ENCODE data around the gene AKAP5.

Gene AKAP5

GRCh38 chr14:64465191-64465822, at the start of gene AKAP5:
TSS of gene AKAP5 (plus strand) at chr14:64465499. CDS start at chr14:64468395, 2,896 bp downstream.
- peak; percentile 39 to 42 for DNase-seq (ENCODE audit: extremely low read depth in 1 of 2, low read depth in 1 of 2)

- DNase-seq (ENCODE audit: extremely low read depth in 1 of 2, low read depth in 1 of 2), result no peak
Measured at GRCh38 chr14:64416348-64416932, 48.9 kb upstream of the AKAP5 start.

GRCh38 chr14:64417055-64417770, 48.1 kb upstream of the AKAP5 start:
- no peak for DNase-seq (ENCODE audit: extremely low read depth in 1 of 2, low read depth in 1 of 2)

- DNase-seq (ENCODE audit: extremely low read depth in 1 of 2, low read depth in 1 of 2), result no peak
Measured at GRCh38 chr14:64417771-64418125, 47.6 kb upstream of the AKAP5 start.

GRCh38 chr14:64419003-64419402, 46.3 kb upstream of the AKAP5 start:
- DNase-seq (ENCODE audit: extremely low read depth in 1 of 2, low read depth in 1 of 2), result no peak

GRCh38 chr14:64421166-64421565, 44.1 kb upstream of the AKAP5 start:
- no peak for DNase-seq (ENCODE audit: extremely low read depth in 1 of 2, low read depth in 1 of 2)

- DNase-seq (ENCODE audit: extremely low read depth in 1 of 2, low read depth in 1 of 2), result no peak
Measured at GRCh38 chr14:64422005-64422404, 43.3 kb upstream of the AKAP5 start.

- DNase-seq (ENCODE audit: extremely low read depth in 1 of 2, low read depth in 1 of 2), result no peak
Measured at GRCh38 chr14:64422756-64423155, 42.5 kb upstream of the AKAP5 start.

GRCh38 chr14:64423987-64424386, 41.3 kb upstream of the AKAP5 start:
- DNase-seq (ENCODE audit: extremely low read depth in 1 of 2, low read depth in 1 of 2), result peak in 1 of 2 donors; percentile 47

- no peak for DNase-seq (ENCODE audit: extremely low read depth in 1 of 2, low read depth in 1 of 2)
Measured at GRCh38 chr14:64434528-64434927, 30.8 kb upstream of the AKAP5 start.

- no peak for DNase-seq (ENCODE audit: extremely low read depth in 1 of 2, low read depth in 1 of 2)
Measured at GRCh38 chr14:64438181-64438841, 27.0 kb upstream of the AKAP5 start.

GRCh38 chr14:64439141-64439540, 26.2 kb upstream of the AKAP5 start:
- DNase-seq (ENCODE audit: extremely low read depth in 1 of 2, low read depth in 1 of 2), result no peak

- DNase-seq (ENCODE audit: extremely low read depth in 1 of 2, low read depth in 1 of 2), result no peak
Measured at GRCh38 chr14:64440494-64440893, 24.8 kb upstream of the AKAP5 start.

- DNase-seq (ENCODE audit: extremely low read depth in 1 of 2, low read depth in 1 of 2), result no peak
Measured at GRCh38 chr14:64442300-64442988, 22.9 kb upstream of the AKAP5 start.

- no peak for DNase-seq (ENCODE audit: extremely low read depth in 1 of 2, low read depth in 1 of 2)
Measured at GRCh38 chr14:64444140-64444539, 21.2 kb upstream of the AKAP5 start.

- peak in 1 of 2 donors; percentile 47 for DNase-seq (ENCODE audit: extremely low read depth in 1 of 2, low read depth in 1 of 2)
Measured at GRCh38 chr14:64444984-64445845, 20.1 kb upstream of the AKAP5 start.

GRCh38 chr14:64447876-64448670, 17.2 kb upstream of the AKAP5 start:
- no peak for DNase-seq (ENCODE audit: extremely low read depth in 1 of 2, low read depth in 1 of 2)

- DNase-seq (ENCODE audit: extremely low read depth in 1 of 2, low read depth in 1 of 2), result no peak
Measured at GRCh38 chr14:64450255-64450654, 15.0 kb upstream of the AKAP5 start.

GRCh38 chr14:64454671-64455070, 10.6 kb upstream of the AKAP5 start:
- DNase-seq (ENCODE audit: extremely low read depth in 1 of 2, low read depth in 1 of 2), result no peak
